A549 treated with ZK216348 at 1 μM for 4 hours (cell line): ENCODE measurements around the gene MAP9. TPM values are rescaled to one million over a fixed set of nuclear protein-coding genes. Genes with fewer than 3 reads are reported as not detected.

Experiments
- total RNA-seq: library from RNA; stranded (reverse); fragments of 200-300 nt; extraction: Qiagen RNA extraction; gene quantifications from 5 replicates; pipeline ENCODE4 v1.2.3, GENCODE V29; 2022; ENCODE audit warnings: low read depth

Gene MAP9
- 5.2 to 7.9 TPM (median 5.6 TPM) in 5 replicates for total RNA-seq

GRCh38 chr4:155376387-155377268, at the start of gene MAP9:
TSS of gene MAP9 (minus strand) at chr4:155376965. CDS start at chr4:155375850, 1,115 bp downstream.

Other genes with a start within 250 kb of the MAP9 start
- not detected in 5 replicates for gene NPY2R, start 168.3 kb downstream of the MAP9 start, total RNA-seq